Measurements from ENCODE around the gene ADM2. TPM values are rescaled to one million over a fixed set of nuclear protein-coding genes. Genes with fewer than 3 reads are reported as not detected.

The ADM2 gene
- total RNA-seq, 4 donors from 2014 or later = 0.53 TPM; not detected in 3

DNA sequence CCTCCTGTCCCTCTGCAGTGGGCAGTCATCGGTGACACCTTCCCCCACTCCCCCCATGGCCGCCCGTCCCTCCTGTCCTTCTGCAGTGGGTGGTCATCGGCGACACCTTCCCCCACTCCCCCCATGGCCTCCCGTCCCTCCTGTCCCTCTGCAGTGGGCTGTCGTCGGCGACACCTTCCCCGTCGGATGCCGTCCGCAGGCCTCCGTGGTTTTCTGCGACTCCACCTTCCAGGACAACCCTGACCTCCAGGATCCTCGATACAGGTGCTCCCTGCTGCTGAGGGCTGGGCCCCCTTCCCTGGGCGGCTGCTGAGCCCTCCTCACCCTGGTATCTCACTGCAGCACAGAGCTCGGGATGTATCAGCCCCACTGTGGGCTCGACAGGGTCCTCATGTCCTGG lies 7.5 kb downstream of the ADM2 start:
- Histone ChIP-seq H3K9me3 (no peaks in the 10 kb centered on the region), H3K27me3 (peaks cover 0 to 11% (median 11%) of the 10 kb centered on the region in 3 donors), H3K4me3 (no peak overlapping the region), H3K36me3 (no peaks in the 10 kb centered on the region), H3K27ac (no peak overlapping the region), H3K4me1 (no peaks in the 10 kb centered on the region)
- intact Hi-C loops (cut with DNase I; ENCODE audit: low total_unique reads) = no loop called here
- TF ChIP-seq, protein P1, sequence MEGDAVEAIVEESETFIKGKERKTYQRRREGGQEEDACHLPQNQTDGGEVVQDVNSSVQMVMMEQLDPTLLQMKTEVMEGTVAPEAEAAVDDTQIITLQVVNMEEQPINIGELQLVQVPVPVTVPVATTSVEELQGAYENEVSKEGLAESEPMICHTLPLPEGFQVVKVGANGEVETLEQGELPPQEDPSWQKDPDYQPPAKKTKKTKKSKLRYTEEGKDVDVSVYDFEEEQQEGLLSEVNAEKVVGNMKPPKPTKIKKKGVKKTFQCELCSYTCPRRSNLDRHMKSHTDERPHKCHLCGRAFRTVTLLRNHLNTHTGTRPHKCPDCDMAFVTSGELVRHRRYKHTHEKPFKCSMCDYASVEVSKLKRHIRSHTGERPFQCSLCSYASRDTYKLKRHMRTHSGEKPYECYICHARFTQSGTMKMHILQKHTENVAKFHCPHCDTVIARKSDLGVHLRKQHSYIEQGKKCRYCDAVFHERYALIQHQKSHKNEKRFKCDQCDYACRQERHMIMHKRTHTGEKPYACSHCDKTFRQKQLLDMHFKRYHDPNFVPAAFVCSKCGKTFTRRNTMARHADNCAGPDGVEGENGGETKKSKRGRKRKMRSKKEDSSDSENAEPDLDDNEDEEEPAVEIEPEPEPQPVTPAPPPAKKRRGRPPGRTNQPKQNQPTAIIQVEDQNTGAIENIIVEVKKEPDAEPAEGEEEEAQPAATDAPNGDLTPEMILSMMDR (IDR thresholded peaks at IDR 0.05 in 4 of 5, conservative IDR thresholded peaks at IDR 0.05 in 1 of 5) = no peak
- TF ChIP-seq POLR2A (IDR thresholded peaks at IDR 0.05) = no peak
- no peak for DNase-seq
- in situ Hi-C loops (cut with MboI; ENCODE audit: low sequenced_read_pairs in 4 of 4) = no loop called here
- no peak for ATAC-seq

DNA sequence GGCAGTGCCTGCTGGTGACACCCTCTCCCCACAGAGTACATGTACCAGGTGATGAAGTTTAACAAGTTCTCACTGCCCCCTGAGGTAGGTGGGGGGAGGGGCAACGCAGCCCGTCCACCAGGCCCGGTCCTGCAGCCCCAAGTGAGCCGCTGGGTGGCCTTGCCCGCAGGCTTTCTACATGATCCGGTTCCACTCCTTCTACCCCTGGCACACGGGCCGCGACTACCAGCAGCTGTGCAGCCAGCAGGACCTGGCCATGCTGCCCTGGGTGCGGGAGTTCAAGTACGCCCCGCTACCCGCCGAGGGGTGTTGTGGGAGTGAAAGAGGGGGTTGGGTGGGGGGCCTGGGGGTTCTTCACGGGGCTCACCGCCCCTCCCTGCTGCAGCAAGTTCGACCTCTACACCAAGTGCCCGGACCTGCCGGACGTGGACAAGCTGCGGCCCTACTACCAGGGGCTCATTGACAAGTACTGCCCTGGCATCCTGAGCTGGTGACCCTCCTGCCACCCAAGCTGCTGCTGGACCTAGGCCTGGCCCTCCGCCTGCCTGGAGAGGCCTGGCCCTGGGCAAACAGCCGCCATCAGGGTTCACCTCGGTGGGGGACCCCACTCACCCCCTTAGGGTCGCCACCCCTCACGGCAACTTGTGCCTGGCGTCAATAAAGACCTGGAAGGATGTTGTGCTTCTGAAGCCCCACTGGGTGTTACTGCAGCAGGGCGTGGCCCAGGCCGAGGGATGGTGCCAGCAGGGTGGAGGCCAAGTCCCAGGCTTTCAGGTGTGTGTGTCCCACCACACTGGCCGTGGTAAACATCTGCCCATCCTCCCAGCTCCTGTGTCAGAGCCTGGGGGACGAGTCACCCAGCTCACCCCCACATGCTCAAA lies 8.3 kb downstream of the ADM2 start:
- Histone ChIP-seq H3K27ac (no peak overlapping the region), H3K36me3 (no peaks in the 10 kb centered on the region), H3K4me1 (no peaks in the 10 kb centered on the region), H3K4me3 (no peak overlapping the region), H3K9me3 (no peaks in the 10 kb centered on the region), H3K27me3 (peaks cover 0 to 8% (median 7%) of the 10 kb centered on the region in 3 donors)
- intact Hi-C loops (cut with DNase I; ENCODE audit: low total_unique reads) (no loop called here), in situ Hi-C loops (cut with MboI; ENCODE audit: low sequenced_read_pairs in 4 of 4) (loop anchor here in 1 of 4 donors (10.0 kb wide), 1 partner anchor 105 kb away; no protein-coding TSS in a partner anchor)
- ATAC-seq (no peak), DNase-seq (no peak)
- TF ChIP-seq POLR2A (IDR thresholded peaks at IDR 0.05) = no peak
- TF ChIP-seq, protein P1 (IDR thresholded peaks at IDR 0.05 in 4 of 5, conservative IDR thresholded peaks at IDR 0.05 in 1 of 5) = no peak

DNA sequence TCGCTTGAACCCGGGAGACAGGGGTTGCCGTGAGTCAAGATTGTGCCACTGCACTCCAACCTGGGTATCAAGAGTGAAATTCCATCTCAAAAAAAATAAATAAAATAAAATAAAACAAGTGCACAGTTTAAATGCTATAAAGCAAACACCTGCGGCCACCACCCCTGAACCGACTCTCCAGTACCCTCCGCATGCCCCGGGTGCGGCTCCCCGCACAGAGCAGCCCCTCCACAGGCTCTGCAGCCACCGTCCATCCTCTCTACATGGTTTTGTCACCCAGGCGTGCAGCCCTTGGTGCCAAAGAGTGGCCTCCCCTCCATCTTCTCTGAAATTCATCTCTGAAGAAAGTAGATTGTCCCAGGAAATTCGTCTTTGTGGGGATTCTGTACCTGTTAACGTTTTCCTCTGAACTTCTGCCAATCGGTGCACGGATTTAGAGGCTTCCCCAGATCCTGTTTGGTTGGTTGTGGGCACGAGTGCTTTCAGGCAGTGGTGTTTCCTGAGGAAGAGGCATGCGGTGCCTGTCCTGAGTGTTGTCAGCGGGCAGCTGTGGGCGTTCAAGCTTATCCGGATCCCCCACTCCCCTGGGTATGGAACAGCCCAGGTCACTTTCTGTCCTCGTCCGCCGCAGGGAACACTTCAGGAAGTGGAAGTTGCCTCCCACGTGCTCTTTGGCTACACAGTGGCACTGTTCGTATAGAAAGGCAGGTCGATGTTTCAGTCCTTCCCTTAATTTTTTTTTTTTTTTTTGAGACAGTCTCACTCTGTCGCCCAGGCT lies 9.4 kb downstream of the ADM2 start:
- no peak for DNase-seq
- H3K4me3 ChIP-seq = no peak overlapping the region
- no peaks in the 10 kb centered on the region for H3K9me3 ChIP-seq
- no peaks in the 10 kb centered on the region for H3K36me3 ChIP-seq
- intact Hi-C loops (cut with DNase I; ENCODE audit: low total_unique reads) = no loop called here
- H3K4me1 ChIP-seq = no peaks in the 10 kb centered on the region
- TF ChIP-seq, protein P1 (IDR thresholded peaks at IDR 0.05 in 4 of 5, conservative IDR thresholded peaks at IDR 0.05 in 1 of 5) = no peak
- no peak for TF ChIP-seq POLR2A (IDR thresholded peaks at IDR 0.05)
- H3K27ac ChIP-seq = no peak overlapping the region
- ATAC-seq = no peak
- H3K27me3 ChIP-seq = peaks cover 0 to 7% (median 4%) of the 10 kb centered on the region in 3 donors
- in situ Hi-C loops (cut with MboI; ENCODE audit: low sequenced_read_pairs in 4 of 4) = loop anchor here in 1 of 4 donors (10.0 kb wide), 1 partner anchor 106 kb away; no protein-coding TSS in a partner anchor

DNA sequence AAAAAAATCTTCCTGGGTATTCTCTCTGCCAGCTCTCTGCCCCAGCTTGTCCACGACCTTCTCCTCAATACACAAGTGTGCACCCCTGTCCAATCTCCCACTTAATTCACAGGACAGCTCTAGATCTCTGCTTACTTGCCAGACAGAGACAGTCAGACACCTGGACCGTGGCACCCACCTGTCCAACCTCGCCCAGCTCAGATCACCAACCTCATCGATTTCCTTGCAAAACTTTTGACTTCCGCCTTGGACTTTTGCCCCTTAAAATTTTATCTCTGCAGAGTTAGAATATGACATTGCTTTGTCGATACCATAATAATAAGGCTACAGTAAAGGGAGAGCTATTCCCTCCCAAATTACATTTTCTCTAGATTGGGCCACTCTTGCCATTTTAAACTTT lies 15.8 kb downstream of the ADM2 start:
- no peak for TF ChIP-seq POLR2A (IDR thresholded peaks at IDR 0.05)
- TF ChIP-seq, protein P1 (IDR thresholded peaks at IDR 0.05 in 4 of 5, conservative IDR thresholded peaks at IDR 0.05 in 1 of 5) = no peak
- intact Hi-C loops (cut with DNase I; ENCODE audit: low total_unique reads) = no loop called here
- Histone ChIP-seq H3K36me3 (no peaks in the 10 kb centered on the region), H3K27ac (no peak overlapping the region), H3K4me3 (no peak overlapping the region), H3K9me3 (no peaks in the 10 kb centered on the region), H3K27me3 (no peaks in the 10 kb centered on the region), H3K4me1 (no peaks in the 10 kb centered on the region)
- DNase-seq = no peak
- no peak for ATAC-seq
- in situ Hi-C loops (cut with MboI; ENCODE audit: low sequenced_read_pairs in 4 of 4) = loop anchor here in 1 of 4 donors (10.0 kb wide), 1 partner anchor 112 kb away; no protein-coding TSS in a partner anchor
